ENCODE results near the gene SNX5. TPM values are rescaled to one million over a fixed set of nuclear protein-coding genes. Genes with fewer than 3 reads are reported as not detected.

The SNX5 gene
- total RNA-seq, 1 donor from 2014 or later, result 192 TPM

GRCh38 chr20:17943343-17943742 lies 25.3 kb downstream of the SNX5 start:
- intact Hi-C loops (cut with micrococcal nuclease), result no loop called here

- intact Hi-C loops (cut with micrococcal nuclease), result no loop called here
These were observed 26.8 kb downstream of the SNX5 start for GRCh38 chr20:17941826-17942196.

DNA sequence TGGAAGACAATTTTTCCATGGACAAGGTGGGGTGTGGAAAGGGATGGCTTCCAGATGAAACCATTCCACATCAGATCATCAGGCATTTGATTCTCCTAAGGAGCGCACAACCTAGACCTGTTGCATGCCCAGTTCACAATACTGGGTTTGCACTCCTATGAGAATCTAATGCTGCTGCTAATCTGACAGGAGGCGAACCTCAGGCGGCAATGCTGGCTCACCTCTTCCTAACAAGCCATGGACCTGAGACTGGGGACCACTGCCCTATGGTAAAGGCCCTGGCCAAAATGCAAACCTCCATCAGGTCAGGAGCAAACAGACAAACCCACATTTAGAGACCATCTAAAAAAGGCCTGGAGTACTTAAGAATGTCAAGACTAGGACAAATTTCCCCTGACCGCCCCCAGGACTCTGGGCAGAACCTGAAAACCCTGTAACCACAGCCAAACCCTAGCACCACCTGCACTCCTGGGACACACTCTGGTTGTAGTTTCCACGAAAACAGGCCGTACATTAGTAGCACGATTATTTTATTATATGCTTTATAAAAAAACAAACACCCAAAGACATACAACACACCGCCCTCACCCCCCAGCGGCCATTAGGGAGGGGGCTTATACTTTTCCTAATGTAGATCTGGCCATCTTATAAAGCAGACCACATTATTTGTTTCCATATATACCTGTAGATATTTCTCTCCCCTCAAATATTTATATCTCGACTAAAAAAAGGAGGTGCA lies 27.3 kb downstream of the SNX5 start:
- intact Hi-C loops (cut with micrococcal nuclease), result no loop called here

DNA sequence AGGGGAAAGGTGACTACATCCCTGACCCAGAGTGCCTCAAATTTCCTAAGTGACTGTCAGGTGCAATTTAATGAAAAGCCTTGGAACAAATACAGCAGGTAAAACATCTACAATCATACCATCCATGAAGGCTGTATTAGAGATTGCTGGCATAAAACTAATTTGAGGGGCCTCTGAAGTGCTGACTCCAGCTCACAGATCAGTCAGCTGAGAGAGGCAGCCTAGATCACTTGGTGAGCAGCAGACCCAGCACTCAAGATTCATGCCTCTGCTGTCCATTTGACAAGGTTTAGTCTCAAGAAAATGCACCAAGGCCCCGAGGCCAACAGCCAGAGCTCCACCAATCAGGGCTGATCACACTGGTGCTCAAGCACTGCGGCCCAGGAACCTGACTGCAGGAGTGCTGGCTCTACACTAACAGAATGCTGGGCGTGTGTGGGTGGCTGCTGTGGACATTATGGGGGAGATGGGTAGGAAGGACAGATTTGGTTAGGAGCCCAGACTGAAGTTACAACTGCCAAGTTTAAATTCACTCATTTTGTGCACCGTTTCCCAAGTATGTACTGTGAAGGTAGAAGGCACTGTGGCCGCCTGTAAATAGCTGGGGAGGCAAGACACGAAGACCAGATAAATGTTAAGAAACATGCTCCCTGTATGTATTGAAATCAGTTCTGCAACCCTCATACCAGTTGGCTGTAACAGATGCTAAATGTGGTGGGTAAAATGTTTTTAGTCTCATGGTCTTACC lies 28.2 kb downstream of the SNX5 start:
- intact Hi-C loops (cut with micrococcal nuclease), result no loop called here

- intact Hi-C loops (cut with micrococcal nuclease), result loop anchor here (1.0 kb wide), 1 partner anchor 434 kb away; no protein-coding TSS in a partner anchor
These were observed 28.9 kb downstream of the SNX5 start for GRCh38 chr20:17939622-17940223.

GRCh38 chr20:17938871-17939619 lies 29.5 kb downstream of the SNX5 start:
- intact Hi-C loops (cut with micrococcal nuclease), result loop anchor here (1.0 kb wide), 1 partner anchor 434 kb away; no protein-coding TSS in a partner anchor

DNA sequence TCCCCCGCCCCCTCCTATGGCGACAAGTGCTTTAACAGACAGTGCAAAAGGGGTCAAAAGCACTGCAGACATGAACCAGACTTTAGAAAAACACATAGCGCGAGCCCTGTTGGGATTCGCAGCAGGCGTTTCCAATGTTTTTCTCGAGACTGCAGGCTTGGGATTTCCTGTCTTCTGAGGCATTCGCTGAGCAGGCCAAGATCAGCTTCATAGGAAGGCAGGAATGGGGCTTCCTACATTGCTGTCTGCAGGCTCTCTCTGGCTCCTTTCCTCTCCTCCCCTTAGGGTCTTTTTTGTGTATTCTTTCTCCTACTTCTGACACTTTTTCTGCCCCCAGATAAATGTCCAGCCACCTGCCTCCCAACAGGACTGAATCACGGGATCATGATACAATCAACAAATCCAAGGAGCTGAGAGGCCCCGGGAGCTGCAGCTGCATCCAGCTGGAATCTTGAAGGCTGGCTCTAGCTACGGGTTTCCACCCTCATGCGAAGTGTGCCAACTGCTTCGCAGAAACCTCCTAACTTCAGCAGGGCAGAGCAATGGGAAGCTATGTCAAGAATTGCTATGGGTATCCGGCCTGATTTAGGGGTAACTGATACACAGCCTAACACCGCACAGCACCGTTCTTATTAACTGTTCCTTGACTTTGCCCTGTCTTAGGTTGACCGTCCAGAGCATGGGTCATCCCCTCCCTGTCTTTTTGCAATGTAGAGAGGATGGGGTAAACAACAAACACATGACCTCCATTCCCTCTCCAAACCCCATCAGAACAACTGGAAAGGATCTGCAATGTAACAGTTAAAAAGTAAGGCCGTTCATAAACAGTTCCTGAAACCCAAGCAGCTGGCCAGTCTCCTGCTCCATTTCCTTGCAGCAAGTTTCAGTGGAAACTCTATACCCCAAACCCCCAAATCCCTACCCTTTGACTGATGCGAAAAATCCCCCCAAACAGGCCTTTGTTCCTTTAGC lies 31.5 kb downstream of the SNX5 start:
- intact Hi-C loops (cut with micrococcal nuclease), result no loop called here

GRCh38 chr20:17936286-17936760 lies 32.3 kb downstream of the SNX5 start:
- intact Hi-C loops (cut with micrococcal nuclease), result no loop called here

- intact Hi-C loops (cut with micrococcal nuclease), result no loop called here
These were observed 32.8 kb downstream of the SNX5 start for GRCh38 chr20:17935761-17936160.

DNA sequence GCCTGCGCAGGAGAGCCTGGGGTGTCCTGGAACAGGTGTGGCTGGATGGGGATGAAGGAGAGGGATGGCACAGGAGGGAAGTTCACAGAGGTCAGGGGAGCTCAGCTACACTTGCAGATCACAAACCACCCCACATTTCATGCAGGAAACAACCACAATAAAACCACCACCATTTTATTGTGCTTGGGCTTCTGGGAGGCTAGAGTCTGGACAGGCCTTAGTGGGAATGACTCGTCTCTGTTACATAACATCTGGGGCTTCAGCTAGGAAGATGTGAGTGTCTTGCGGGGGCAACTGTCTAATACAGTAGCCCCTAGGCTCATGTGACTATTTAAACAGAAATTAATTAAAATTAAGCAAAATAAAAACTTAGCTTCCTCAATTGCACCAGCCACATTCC lies 33.4 kb downstream of the SNX5 start:
- intact Hi-C loops (cut with micrococcal nuclease), result no loop called here

- intact Hi-C loops (cut with micrococcal nuclease), result no loop called here
These were observed 34.3 kb downstream of the SNX5 start for GRCh38 chr20:17934141-17934862.

GRCh38 chr20:17933711-17934110 lies 34.9 kb downstream of the SNX5 start:
- intact Hi-C loops (cut with micrococcal nuclease), result no loop called here

- intact Hi-C loops (cut with micrococcal nuclease), result no loop called here
These were observed 35.5 kb downstream of the SNX5 start for GRCh38 chr20:17933121-17933520.

GRCh38 chr20:17932396-17932795 lies 36.2 kb downstream of the SNX5 start:
- intact Hi-C loops (cut with micrococcal nuclease), result no loop called here

DNA sequence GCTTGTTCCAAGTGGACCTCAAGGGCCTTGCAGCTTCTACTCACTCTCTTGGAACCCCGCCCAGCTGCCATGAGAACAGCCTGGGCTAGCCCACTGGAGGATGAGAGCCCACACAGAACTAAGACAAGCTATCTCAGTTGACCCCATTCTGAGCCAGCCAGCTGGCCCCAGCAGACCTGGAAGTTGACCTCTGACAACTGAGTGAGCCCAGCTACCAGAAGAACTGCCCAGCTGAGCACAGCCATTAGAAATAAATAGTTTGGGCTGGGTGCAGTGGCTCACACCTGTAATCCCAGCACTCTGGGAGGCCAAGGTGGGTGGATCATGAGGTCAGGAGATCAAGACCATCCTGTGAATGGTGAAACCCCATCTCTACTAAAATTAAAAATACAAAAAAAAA lies 37.1 kb downstream of the SNX5 start:
- intact Hi-C loops (cut with micrococcal nuclease), result no loop called here

DNA sequence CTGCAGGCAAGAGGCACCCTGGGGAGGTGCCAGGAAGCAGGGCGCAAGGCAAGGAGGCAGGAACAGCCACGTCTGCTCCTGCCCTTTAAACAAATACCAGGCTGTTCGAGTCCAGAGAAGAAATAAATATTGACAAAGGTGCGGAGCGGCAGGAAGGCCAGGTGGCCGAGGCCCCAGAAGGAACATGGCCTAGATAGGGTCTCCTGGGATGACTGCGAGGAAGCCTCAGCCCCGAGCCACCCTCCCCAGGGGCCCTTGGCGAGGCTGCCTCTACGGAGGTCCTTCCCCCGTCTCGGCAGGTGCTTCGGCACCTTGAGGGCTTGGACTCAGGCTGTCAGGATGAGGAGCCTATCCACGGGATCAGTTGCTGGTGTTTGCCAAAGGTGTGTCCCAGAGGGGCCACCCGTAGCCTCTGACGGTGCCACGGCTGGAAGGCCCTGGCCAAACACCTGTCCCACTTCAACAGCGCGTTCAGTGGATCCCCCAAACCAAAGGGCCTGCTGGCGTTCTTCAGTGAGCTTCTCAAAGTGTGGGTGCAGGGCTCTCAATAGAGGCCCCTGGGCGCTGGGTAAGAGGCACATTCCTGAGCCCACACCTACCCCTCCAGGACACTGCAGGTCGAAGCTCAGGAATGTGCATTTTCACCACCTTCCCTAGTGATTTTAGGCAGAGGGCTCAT lies 39.8 kb downstream of the SNX5 start:
- intact Hi-C loops (cut with micrococcal nuclease), result no loop called here

GRCh38 chr20:17928211-17928611 lies 40.4 kb downstream of the SNX5 start:
- intact Hi-C loops (cut with micrococcal nuclease), result no loop called here

DNA sequence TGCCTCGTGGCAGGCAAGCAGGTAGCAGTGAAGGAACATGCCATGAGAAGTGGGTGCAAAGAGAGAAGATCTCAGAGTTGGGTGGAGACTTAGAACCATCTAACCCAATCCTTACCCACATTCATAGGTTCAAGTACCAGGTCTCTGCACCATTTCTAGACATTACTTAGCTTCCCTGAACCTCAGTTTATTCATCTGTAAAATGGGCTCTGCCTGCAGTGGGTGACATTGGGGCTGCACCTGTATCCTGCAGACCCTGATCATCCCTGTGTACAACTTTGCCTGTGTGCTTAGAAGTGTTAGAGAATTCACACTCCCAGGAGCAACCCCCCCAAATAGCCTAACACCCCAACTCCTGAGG lies 42.7 kb downstream of the SNX5 start:
- intact Hi-C loops (cut with micrococcal nuclease), result no loop called here
